MV-4-11 (cell line): Measurements from ENCODE around the gene LRRC2.
A peak's percentile ranks its signal among the peaks of the same experiment; 100 is the strongest.
"Not testable (repeated sequence)": the region's sequence is repeated elsewhere in the genome, so short reads cannot be mapped to it uniquely, and the experiment has no call there.

ENCODE experiments used
- DNase-seq: peaks from one replicate; lab custom pipeline; 2025; lab: John Stamatoyannopoulos, UW

Gene LRRC2, protein sequence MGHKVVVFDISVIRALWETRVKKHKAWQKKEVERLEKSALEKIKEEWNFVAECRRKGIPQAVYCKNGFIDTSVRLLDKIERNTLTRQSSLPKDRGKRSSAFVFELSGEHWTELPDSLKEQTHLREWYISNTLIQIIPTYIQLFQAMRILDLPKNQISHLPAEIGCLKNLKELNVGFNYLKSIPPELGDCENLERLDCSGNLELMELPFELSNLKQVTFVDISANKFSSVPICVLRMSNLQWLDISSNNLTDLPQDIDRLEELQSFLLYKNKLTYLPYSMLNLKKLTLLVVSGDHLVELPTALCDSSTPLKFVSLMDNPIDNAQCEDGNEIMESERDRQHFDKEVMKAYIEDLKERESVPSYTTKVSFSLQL

DNA sequence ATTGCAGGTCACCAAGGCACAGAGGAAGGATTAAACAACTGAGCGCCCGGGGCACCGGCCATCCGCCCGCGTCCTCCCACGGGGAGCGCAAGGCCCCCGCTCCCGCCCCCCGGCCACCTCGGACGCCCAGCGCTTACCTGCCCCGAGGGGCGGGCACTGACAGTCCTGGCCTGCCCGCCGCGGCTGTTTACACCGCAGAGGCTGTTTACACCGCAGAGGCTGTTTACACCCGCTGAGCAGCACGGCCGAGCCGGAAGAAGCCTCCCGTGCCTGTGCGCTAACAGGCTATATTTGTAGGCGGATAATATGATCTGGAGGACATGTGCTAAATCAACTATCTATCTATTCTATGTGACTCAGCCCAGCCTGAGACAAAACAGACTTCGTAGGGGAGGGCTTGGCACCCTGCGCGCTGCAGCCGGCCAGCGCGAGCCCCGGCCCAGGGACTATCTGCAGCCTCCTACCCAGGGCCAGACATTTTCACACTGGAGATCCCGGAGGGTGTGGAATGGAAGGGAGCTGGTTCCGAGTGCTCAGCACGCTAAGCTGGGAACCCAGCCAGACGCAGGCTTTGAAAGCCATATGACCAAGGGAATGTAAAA is at the start of gene LRRC2:
Gene LRRC2 (minus strand): TSS at position 263 of the 602 bp plus-strand sequence. CDS start 14,711 bp downstream, outside the sequence.
- DNase-seq, result no peak

DNA sequence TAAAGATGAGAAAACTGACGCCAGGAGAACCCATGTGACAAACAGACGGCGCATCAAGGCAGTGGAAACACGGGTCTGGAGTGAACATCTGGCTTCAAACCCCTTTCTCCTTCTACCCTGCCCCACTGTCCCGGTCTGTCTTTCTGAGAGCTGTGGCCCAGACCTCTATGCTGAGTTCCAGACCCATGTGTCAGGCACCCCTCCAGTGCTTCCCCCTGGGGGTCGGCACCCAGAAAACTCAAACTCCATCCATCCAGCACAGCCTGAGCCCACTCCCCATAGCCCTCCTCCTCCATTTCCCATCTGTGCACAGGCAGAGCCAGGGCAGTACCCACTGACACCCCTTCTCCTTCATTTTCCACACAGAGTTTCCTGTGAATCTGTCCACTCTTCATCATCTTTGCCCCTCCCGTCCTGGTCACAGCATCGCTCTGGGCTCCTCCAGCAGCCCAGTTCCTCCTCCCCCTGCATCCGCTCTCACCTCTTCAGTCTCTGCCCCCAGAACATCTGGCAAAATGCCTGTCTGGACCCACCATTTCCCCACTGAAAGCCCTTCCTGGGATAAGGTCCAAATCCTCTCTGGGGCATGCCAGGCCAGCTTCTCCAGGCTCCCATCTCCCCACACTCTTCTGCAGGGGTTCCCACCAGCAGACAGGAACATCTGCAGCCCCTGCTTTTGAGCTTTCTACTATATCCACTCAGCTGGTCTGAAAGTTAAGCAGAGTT is 49.1 kb upstream of the LRRC2 start:
- no peak for DNase-seq

DNA sequence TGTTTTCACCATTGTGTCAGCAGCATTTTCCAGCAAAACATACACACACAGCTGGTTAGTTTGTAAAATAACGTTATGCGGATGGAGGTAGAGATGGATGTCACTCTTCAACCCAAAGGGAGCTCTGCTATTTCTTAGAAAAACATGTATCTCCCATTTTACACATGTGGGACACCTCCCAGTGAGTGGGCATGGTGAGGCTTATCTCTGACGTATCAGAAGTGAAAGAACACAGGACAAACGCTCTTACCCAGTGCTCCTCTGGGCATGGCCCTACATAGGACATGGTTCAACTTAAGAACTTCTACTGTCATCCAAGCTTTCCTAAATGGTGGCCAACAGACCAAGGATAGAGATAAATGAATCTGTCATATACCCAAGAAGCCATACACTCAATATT is 48.3 kb upstream of the LRRC2 start:
- no peak for DNase-seq

DNA sequence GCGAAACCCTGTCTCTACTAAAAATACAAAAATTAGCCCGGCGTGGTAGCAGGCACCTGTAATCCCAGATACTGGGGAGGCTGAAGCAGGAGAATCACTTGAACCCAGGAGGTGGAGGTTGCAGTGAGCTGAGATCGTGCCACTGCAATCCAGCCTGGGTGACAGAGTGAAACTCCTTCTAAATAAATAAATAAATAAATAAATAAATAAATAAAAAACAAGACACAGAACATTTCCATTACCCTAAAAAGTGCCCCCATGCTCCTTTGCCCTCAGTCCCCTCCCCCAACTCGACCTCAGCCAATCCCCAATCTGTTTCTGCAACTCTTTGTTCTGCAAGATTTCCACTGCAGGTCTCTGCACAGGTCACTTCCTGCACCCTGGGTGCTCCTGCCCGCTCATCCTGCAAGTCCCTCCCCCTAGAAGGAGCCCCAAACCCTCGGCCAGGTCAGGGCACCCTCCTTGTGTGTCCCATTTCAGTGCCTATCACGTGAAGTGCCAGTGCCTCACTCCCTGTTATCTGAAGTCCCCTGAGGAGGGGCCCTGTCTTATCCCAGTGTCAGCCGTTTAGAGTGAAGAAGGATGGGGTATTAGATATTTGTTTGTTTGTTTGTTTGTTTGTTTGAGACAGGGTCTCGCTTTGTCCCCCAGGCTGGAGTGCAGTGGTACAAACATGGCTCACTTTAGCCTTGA is 47.4 kb upstream of the LRRC2 start:
- DNase-seq, result no peak

DNA sequence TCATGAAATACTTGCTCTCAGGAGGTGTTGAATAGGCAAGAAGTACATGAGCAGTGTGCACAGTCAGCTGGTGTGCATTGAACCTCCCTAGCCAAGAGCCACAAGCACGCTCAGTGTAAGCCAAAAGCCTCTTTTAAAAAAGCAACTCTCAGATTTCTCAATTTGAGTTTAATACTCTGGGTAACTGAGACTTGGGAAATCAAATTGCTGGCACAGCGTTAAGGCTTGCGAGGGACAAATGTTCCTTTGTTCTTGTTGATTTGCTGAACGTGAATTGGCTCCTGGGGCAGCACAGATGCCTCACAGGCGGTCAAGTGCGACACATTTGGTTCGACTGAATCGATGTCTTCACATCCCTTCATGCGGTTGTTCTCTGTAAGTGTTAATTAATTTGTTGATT is 46.2 kb upstream of the LRRC2 start, which contains the start of gene FAM240A:
Gene FAM240A (plus strand): TSS at position 202 of the 400 bp plus-strand sequence. CDS start 159 bp downstream, at position 361.
- DNase-seq, result no peak

DNA sequence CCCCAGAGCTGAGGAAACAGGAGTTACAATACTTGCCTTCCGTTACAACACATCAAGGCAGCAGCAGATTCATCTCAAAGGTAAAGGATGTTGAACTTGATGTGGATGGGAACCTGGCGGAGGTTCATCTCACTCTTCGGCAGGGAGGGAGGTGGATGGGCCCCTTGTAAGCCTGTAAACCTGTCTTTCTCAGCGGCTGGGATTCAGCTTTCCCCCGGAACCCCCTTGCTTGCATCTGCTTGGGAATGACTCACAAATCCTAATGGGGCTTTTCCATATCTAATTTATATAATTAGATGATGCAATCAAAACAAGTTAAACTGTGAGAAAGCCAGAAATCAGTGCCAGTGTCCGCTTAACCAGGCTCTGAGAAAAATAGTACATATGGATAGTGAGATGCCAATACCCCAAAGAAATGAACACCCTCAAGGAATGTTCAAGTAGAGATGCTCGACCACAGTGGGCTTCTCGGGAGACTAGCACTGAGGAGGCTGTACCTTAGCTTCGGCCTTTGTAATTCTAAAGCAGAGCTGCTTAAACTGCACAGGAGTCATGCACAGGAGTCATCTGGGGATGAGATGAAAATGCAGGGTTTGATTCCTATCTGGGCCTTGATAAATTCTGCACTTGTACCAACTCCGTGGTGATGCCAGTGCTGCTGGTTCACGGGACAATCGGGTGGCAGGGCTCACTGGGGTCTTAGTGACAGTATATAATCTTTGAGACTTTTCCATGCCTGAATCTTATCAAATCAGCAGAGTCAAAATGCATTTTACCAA is 44.0 kb upstream of the LRRC2 start:
- no peak for DNase-seq

DNA sequence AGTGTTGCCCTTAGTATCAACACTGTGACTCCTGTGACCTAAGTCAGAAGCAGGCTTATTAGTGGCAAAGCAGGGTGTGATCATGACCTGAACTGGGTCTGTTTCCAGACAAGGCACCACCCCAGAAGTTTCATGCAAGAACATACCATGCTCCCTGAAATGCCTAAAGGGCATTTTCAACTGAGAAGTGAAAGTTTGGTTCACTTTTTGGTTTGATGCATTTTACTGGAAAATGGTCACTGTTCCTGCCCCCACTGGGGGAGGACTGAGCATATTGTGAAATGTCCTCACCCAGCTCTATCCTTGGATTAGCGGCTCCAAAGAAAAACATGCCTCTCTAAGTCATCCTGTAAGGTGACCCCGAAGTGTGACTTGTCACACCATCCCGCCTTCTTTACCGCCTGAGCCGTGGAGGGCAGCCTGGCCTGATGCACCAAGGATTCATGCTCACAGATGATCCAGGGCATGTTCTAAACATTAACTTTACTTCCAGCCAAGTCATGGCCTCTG is 43.2 kb upstream of the LRRC2 start:
- DNase-seq, result peak; percentile 86

DNA sequence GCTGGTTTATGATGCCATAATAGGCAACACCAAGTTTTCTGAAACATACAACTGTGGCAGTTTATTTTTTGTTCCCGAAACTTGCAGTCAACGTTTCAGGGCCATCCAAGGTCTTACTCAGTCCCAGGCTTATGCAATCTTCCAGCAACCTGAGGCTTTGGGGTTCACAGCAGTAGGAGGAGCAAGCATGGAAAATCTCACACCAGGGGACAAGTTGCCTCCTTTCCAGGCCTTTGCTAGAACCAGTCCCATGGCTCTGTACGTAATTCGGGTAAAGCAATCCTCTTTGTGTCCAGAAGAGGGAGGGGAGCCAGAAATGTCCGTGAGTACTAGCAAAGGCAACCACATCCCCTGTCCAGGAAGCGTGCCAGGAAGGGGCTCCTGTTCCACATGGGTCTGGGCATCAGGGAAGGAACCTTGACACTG is 41.5 kb upstream of the LRRC2 start:
- peak; percentile 73 for DNase-seq

DNA sequence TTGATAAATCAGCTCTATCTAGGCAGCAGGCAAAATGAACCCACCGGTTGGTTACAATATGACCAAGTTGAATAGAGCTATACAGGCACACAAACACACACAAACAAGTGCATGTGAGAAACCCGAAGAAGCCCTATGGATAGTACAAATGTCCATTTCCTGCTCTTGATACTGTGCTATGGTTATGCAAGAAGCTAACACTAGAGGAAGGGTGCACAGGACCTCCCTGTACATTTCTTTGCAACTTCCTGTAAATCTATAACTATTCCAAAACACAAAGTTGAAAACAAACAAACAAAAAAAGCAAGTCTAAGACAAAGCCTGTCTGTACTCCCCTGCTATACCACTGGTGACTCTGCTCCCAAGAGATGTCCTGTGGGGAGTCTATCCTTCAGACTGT is 38.0 kb upstream of the LRRC2 start:
- DNase-seq, result peak; percentile 59

DNA sequence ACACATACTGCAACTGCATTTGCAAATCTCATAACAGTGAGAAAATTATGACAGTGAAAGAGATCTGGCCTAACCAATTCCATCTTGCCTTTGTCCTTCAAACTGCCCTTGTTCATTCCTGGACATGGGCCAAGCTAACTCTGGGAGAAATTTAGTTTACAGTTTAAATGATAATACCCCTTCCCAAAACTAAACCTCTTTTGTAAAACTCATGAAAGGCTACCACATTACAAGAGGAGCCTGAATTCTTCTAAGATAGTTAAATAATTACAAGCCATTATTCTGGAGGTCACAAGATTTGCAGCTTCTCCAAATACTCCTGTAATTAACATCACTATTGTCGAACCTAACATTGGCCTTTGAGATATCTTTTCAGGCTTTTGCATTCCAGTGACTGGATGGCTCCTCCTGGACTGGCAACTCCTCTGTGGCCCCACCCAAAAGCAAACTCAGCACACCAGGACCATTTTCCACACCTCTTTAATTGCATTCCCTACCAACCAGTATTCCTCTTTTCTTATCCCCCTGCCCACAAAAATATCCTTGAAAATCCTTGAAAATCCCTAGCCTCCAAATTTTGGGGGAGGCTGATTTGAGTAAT is 37.4 kb upstream of the LRRC2 start:
- no peak for DNase-seq

DNA sequence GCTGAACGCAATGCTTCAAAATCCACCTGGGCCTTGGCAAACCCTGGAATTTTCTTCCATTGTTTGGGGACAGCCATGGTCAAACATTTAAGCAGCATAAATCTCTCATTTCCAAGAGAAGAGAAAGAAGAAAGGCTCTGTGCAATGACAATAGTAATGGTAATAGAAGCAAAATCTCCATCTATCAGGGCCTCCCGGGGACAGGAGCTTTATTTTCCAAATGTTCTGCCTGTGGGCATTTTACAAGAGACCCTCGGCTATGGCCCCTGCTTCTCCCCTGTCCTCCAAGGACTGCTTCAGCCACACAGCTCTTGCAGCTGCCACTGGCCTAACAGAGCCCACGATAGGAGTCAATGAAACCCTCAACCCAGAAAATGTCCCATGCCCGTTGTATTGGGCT is 33.5 kb upstream of the LRRC2 start:
- DNase-seq, result no peak

DNA sequence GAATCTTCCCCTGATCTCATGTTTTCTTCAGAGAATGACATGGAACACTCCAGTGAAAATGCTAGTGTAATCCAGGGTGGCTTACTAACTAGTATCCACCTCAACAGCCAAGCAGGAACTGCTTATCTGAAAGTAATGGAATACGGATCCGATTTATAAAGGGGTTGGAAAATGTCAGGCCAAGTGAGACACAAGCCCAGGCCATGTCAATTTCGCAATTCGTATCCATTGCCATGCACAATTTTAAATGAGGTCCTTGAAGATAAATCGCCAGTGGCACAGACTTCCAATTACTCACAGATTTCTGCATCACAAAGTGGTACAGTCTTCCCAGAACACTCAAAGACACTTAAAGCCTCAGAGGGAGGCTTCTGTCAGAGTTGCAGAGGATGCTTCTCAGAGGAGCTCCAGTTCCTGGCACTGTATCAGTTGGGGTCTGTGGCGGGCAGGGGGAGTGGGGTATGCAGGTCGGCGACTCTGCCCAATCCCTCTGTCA is 29.8 kb upstream of the LRRC2 start:
- DNase-seq, result no peak

DNA sequence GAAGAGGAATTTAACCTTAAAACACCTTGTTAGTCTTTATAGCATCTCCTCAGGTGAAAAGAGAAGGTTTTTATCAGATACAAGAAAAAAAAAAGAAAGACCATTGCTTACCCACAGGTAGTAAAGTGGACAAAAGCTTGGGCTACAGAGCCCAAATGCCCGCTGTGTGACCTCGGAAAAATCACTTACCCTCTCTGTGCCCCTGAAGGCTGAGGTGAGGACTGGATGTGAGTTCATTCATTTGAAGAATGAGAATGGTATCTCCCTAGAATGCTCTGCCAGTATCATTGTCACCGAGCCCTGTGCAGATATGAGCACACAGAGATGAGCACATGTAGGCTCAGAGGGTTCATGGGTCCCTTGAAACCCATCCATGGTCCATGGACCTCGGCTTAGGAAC is 28.6 kb upstream of the LRRC2 start:
- no peak for DNase-seq

DNA sequence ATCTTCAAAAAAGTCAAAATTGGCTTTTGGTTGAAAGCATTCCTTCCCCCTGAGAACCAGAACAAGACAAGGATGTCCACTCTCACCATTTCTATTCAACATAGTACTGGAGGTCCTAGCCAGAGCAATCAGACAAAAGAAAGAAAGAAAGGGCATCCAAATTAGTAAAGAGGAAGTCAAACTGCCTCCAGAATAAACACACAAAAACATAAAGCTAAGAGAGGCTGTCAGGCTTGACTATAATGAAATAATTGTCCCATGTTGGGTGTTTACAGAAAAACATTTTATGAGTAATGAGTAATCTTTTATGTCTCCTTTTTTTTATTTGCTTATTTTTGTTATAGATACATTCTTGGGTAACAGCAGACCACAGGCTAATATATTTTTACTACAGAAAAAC is 27.9 kb upstream of the LRRC2 start:
- no peak for DNase-seq

DNA sequence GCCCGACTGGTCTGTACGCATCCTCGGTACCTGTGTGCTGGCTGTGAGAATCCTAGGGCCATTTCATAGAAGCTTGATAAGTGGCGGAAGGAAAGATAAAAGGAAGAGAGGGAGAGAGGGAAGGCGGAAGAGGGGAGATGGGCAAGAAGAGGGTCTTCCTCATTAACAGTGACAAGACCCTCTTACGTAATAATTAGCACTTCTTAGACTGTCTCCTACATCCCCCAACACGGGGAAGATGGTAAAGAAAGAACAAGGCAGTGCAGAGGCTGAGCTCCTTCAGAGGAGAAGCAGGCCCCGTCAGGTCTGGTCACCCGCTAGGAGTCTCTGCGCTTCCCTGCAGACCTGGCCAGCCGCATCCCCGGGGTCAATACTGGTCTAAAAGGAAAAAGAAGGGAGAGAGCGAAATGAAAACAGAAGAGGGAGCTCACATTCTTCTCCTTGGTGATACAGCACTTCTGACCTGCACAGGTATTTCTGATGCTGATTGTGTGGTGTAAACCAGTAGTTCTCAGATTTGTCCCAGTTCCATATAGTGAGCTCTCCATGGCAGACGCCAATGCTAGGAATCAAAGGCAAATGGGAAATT is 27.3 kb upstream of the LRRC2 start:
- DNase-seq, result no peak

DNA sequence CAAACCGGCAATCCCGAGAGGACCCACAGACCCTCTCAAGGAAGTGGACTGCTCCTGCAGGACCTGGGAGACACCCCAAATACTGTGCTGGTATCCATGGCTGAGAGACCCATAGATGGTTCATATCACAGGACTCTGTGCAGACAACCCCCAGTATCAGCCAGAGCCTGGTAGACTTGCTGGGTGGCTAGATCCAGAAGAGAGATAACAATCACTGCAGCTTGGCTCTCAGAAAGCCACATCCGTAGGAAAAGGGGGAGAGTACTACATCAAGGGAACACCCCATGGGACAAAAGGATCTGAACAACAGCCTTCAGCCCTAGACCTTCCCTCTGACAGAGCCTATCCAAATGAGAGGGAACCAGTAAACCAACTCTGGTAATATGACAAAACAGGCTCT is 21.2 kb upstream of the LRRC2 start:
- not testable (repeated sequence) for DNase-seq

DNA sequence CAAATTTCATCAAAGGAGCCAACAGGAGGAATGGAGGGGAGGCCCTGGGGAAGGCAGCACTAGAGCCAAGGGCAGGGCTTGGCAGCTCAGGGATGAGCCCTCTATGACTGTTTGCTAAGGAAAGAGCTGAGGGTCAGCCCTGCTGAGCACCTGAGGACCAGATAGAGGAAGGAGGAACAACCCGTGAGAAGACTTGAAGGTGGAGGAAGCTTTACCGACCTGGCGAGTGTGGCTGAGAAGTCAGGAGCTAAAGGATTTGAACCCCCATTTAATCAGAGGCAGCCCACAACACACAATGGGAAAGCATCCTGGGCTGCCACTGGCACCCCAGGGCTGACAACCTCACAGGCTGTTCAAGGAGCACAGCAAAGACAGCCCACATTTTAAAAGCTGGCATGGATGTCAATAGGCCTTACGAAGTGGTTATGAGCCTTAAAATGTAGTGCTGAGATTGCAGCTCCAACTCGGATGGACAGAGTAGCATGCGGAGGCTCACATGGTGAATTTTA is 20.7 kb upstream of the LRRC2 start:
- DNase-seq, result no peak

DNA sequence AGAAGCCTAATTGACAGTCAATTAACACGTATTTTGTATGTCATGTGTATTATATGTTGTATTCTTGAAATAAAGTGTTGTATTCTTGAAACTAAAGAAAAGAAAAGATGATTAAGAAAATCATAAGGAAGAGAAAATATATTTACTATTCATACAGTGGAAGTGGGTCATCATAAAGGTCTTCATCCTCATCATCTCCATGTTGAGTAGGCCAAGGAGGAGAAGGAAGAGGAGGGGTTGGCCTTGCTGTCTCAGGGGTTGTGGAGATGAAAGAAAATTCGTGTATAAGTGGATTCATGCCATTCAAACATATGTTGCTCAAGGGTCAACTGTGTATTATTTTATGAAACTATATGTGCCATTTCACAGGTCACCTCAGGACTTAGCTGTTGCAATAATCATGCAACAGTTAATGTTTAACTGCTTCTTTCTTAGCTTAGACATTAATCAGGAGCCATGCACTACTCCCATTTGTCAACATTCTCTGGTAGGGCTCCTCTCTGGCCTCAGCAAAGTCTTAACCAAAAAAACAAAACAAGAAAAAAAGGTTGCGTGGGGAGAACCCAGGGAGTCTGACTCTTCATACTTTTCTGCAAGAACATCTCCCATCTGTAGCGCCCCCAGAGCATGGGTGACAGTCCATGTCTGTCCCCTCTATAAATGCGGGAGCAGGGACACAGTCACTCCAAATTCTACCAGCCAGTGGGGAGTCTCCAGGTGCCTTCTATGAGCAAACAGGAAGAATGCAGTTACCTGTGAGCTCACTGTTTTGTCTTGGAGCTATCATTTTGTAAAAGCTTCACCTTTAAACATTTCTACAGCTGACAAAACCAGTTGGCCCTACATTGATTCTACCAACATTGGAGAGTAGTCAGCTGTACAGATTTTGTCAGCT is 19.9 kb upstream of the LRRC2 start:
- DNase-seq, result no peak
